ENCODE measurements around the gene BORCS6. TPM values are rescaled to one million over a fixed set of nuclear protein-coding genes. Genes with fewer than 3 reads are reported as not detected.

Gene BORCS6
- total and polyA plus RNA-seq, 2 of the 4 experiments (the other 2 are of a cell fraction) = 2.7 to 3.3 TPM

DNA sequence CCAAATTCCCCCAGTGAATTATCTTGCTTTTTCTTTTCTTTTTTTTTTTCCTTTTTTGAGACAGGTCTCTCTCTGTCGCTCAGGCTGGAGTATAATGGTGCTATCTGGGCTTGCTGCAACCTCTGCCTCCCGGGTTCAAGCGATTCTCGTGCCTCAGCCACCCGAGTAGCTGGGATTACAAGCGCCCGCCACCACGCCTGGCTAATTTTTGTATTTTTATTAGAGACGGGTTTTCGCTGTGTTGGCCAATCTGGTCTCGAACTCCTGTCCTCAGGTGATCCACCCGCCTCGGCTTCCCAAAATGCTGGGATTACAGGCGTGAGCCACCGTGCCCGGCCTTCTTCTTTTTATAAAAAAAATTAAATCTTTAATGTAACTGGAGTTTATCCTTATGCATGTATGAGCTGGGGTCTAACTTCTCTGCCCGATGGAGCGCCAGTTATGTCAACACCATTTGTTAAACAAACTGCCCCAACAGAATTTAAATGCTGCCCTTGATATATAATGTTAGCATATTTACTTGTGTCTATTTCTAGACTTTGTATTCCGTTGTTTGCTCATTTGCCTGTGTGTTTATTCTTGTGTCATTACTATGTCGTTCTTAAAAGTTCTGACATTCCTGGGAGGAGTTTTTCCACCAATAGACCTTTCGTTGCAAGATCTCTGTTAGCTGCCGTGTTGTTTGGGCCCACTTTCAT is 20.9 kb upstream of the BORCS6 start:
- Histone ChIP-seq H3K27ac (ENCODE audit: insufficient read depth, low read length) (peak overlapping the region; percentile 49; the same call in 1 of the 2 replicates), H4K20me1 (ENCODE audit: insufficient read depth, low read length) (no peaks in the 10 kb centered on the region; the same call in 1 of the 2 replicates), H2AK9ac (replicated peaks; ENCODE audit: low read depth, low read length, poor library complexity) (no peak overlapping the region), H2BK5ac (ENCODE audit: low read depth, low read length, poor library complexity, severe bottlenecking) (peak overlapping the region; percentile 67), H3K27me3 (ENCODE audit: control insufficient read depth, insufficient read depth, low read length) (no peaks in the 10 kb centered on the region), H3K4me3 (ENCODE audit: insufficient read depth, low read depth, low read length) (peak overlapping the region; percentile 74), H3K9me3 (ENCODE audit: control insufficient read depth, insufficient read depth, low read length) (no peaks in the 10 kb centered on the region), H3K14ac (replicated peaks; ENCODE audit: low read depth, low read length) (peak overlapping the region; percentile 78), H3K36me3 (ENCODE audit: control insufficient read depth, insufficient read depth, low read length) (no peaks in the 10 kb centered on the region; the same call in 1 of the 2 replicates), H2BK20ac (ENCODE audit: low read depth, low read length) (no peak overlapping the region), H4K8ac (ENCODE audit: low read depth in 2 of 2, low read length in 2 of 2) (peak overlapping the region; percentile 13 to 78; a peak in 3 of 4 replicates), H3K4me2 (ENCODE audit: low read depth, low read length) (peak overlapping the region; percentile 79), H2AFZ (replicated peaks; ENCODE audit: low read length, poor library complexity) (peak overlapping the region; percentile 93), H3K4ac (ENCODE audit: low read depth, low read length) (0 out of 2 replicates have a peak overlapping the region, but pooled peaks have one; percentile 1), H3K9me1 (ENCODE audit: insufficient read depth, low read length) (peaks cover 8% of the 10 kb centered on the region; the same call in 1 of the 2 replicates), H3K9ac (ENCODE audit: low read depth, low read length) (peak overlapping the region; percentile 55), H2BK120ac (ENCODE audit: low read depth, low read length) (no peak overlapping the region), H3K4me1 (ENCODE audit: control insufficient read depth, insufficient read depth, low read length) (0 out of 2 replicates have a peak, but pooled peaks cover 7% of the 10 kb centered on the region), H3K56ac (ENCODE audit: extremely low read depth, insufficient read depth, low read length) (peak overlapping the region; percentile 83), H2BK15ac (ENCODE audit: low read depth, low read length) (no peak overlapping the region), H2AK5ac (ENCODE audit: low read depth, low read length) (no peak overlapping the region), H4K5ac (ENCODE audit: low read depth, low read length) (peak overlapping the region; percentile 91; the same call in 1 of the 2 replicates), H3K79me1 (ENCODE audit: low read depth in 1 of 2, low read length in 2 of 2) (peaks cover 16 to 30% of the 10 kb centered on the region in 2 experiments), H3K23ac (ENCODE audit: low read depth, low read length) (peak overlapping the region; percentile 1; the same call in 1 of the 2 replicates), H4K91ac (ENCODE audit: insufficient read depth, low read depth, low read length) (no peak overlapping the region), H3K18ac (ENCODE audit: low read depth, low read length) (no peak overlapping the region; the same call in 1 of the 2 replicates)
- in situ Hi-C loops (cut with MboI; ENCODE audit: low sequenced_read_pairs) (no loop called here), intact Hi-C loops (cut with micrococcal nuclease) (loop anchor here (1.0 kb wide), 1 partner anchor 9 kb away; no protein-coding TSS in a partner anchor), dilution Hi-C loops (cut with HindIII; ENCODE audit: low sequenced_read_pairs, unreplicated experiment) (no loop called here)
- DNase-seq (no peak), ATAC-seq (ENCODE audit: low read depth) (peak; percentile 50)
- ChIA-PET CTCF (no interaction called here), POLR2A (ENCODE audit: unreplicated experiment) (interaction anchor here (0.6 kb wide), 1 partner anchor 238 kb away, joined by 3 read pairs; no protein-coding TSS in a partner anchor)
- TF ChIP-seq CEBPB (IDR thresholded peaks at IDR 0.05; ENCODE audit: low read depth, low read length) (no peak), MXI1 (IDR thresholded peaks at IDR 0.05; ENCODE audit: borderline replicate concordance, low read depth, low read length) (no peak), FOS (IDR thresholded peaks at IDR 0.05; ENCODE audit: low read depth, low read length) (no peak), BHLHE40 (IDR thresholded peaks at IDR 0.05; ENCODE audit: low read depth, low read length) (peak; percentile 6; the same call in 1 of the 2 replicates)
- WGBS, 2 experiments (ENCODE audit: extremely low coverage in 2 of 2, insufficient read length in 1 of 2) = 0% methylated on average over 6 of the region's 22 CpGs; no CpG with 5 or more reads in 1 of the 2 experiments
- BruUV-seq (replicated peaks) = no TSS peak

Measured in IMR-90 (cell line).